ENCODE data around the gene COL24A1. TPM values are rescaled to one million over a fixed set of nuclear protein-coding genes. Genes with fewer than 3 reads are reported as not detected.
"Not testable (repeated sequence)": the region's sequence is repeated elsewhere in the genome, so short reads cannot be mapped to it uniquely, and the experiment has no call there.

Gene COL24A1
- total RNA-seq, 1 experiment from 2014 or later = not detected

DNA sequence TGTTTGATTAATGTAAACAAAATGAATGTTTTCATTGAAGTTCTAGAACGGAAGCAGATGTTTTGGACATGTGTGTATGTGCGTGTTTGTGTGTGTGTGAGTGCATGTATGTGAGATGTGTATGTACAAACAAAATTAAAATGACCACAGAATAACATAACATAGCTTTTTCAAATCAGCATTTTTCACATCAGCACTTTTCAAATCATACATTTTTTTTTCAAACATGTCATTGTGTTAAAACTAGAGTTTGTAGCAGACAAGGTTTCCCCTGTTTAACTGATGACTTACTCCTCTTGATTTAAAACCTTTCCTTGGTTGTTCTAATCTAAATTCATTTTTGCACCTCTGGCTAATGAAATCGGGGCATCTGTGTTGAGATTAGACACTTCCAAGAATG lies 412.8 kb downstream of the COL24A1 start:
- CTCF ChIA-PET = no interaction called here
- intact Hi-C loops (cut with micrococcal nuclease) = no loop called here

GRCh38 chr1:85734931-85735330 lies 421.6 kb downstream of the COL24A1 start:
- intact Hi-C loops (cut with micrococcal nuclease) = no loop called here
- Mint-ChIP-seq H3K36me3 (ENCODE audit: insufficient read depth, unreplicated experiment) (no peaks in the 10 kb centered on the region), H3K27ac (ENCODE audit: low read depth, unreplicated experiment) (no peak overlapping the region), H3K27me3 (ENCODE audit: insufficient read depth, unreplicated experiment) (no peaks in the 10 kb centered on the region), H3K9me3 (ENCODE audit: unreplicated experiment) (no peaks in the 10 kb centered on the region), H3K4me1 (ENCODE audit: insufficient read depth, unreplicated experiment) (peaks cover 4% of the 10 kb centered on the region), H3K4me3 (ENCODE audit: unreplicated experiment) (no peak overlapping the region)
- no peak for DNase-seq (ENCODE audit: unreplicated experiment)
- TF ChIP-seq, protein P1, sequence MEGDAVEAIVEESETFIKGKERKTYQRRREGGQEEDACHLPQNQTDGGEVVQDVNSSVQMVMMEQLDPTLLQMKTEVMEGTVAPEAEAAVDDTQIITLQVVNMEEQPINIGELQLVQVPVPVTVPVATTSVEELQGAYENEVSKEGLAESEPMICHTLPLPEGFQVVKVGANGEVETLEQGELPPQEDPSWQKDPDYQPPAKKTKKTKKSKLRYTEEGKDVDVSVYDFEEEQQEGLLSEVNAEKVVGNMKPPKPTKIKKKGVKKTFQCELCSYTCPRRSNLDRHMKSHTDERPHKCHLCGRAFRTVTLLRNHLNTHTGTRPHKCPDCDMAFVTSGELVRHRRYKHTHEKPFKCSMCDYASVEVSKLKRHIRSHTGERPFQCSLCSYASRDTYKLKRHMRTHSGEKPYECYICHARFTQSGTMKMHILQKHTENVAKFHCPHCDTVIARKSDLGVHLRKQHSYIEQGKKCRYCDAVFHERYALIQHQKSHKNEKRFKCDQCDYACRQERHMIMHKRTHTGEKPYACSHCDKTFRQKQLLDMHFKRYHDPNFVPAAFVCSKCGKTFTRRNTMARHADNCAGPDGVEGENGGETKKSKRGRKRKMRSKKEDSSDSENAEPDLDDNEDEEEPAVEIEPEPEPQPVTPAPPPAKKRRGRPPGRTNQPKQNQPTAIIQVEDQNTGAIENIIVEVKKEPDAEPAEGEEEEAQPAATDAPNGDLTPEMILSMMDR (IDR thresholded peaks at IDR 0.05; ENCODE audit: unreplicated experiment) = no peak
- no TSS peak for BruUV-seq (replicated peaks)
- CTCF ChIA-PET = interaction anchor here (0.6 kb wide), 1 partner anchor 141 kb away, joined by 3 read pairs; no protein-coding TSS in a partner anchor
- POLR2A ChIA-PET = no interaction called here

More for the DNA sequence above, 412.8 kb downstream of the COL24A1 start:
- DNase-seq (ENCODE audit: unreplicated experiment) = no peak
- Mint-ChIP-seq H3K36me3 (ENCODE audit: insufficient read depth, unreplicated experiment) (no peaks in the 10 kb centered on the region), H3K4me3 (ENCODE audit: unreplicated experiment) (no peak overlapping the region), H3K4me1 (ENCODE audit: insufficient read depth, unreplicated experiment) (peaks cover 6% of the 10 kb centered on the region), H3K9me3 (ENCODE audit: unreplicated experiment) (no peaks in the 10 kb centered on the region), H3K27ac (ENCODE audit: low read depth, unreplicated experiment) (no peak overlapping the region), H3K27me3 (ENCODE audit: insufficient read depth, unreplicated experiment) (no peaks in the 10 kb centered on the region)
- TF ChIP-seq, protein P1 (IDR thresholded peaks at IDR 0.05; ENCODE audit: unreplicated experiment) = no peak
- POLR2A ChIA-PET = no interaction called here
- no TSS peak for BruUV-seq (replicated peaks)

- no peak overlapping the region for H3K27ac Mint-ChIP-seq (ENCODE audit: low read depth, unreplicated experiment)
- no TSS peak for BruUV-seq (replicated peaks)
- H3K4me1 Mint-ChIP-seq (ENCODE audit: insufficient read depth, unreplicated experiment) = no peaks in the 10 kb centered on the region
- no peak overlapping the region for H3K4me3 Mint-ChIP-seq (ENCODE audit: unreplicated experiment)
- no peaks in the 10 kb centered on the region for H3K27me3 Mint-ChIP-seq (ENCODE audit: insufficient read depth, unreplicated experiment)
- TF ChIP-seq, protein P1 (IDR thresholded peaks at IDR 0.05; ENCODE audit: unreplicated experiment) = no peak
- intact Hi-C loops (cut with micrococcal nuclease) = no loop called here
- CTCF ChIA-PET = interaction anchor here (0.8 to 1.2 kb wide), 2 partner anchors 12 to 38 kb away, joined by 3 read pairs; no protein-coding TSS in a partner anchor
- POLR2A ChIA-PET = interaction anchor here (1.1 kb wide), 1 partner anchor 11 kb away, joined by 3 read pairs; the partner anchor contains the start of gene ZNHIT6
- peaks cover 14% of the 10 kb centered on the region for H3K9me3 Mint-ChIP-seq (ENCODE audit: unreplicated experiment)
- DNase-seq (ENCODE audit: unreplicated experiment) = no peak
- H3K36me3 Mint-ChIP-seq (ENCODE audit: insufficient read depth, unreplicated experiment) = peaks cover 5% of the 10 kb centered on the region
Observed at GRCh38 chr1:85718678-85719340, 437.8 kb downstream of the COL24A1 start.

DNA sequence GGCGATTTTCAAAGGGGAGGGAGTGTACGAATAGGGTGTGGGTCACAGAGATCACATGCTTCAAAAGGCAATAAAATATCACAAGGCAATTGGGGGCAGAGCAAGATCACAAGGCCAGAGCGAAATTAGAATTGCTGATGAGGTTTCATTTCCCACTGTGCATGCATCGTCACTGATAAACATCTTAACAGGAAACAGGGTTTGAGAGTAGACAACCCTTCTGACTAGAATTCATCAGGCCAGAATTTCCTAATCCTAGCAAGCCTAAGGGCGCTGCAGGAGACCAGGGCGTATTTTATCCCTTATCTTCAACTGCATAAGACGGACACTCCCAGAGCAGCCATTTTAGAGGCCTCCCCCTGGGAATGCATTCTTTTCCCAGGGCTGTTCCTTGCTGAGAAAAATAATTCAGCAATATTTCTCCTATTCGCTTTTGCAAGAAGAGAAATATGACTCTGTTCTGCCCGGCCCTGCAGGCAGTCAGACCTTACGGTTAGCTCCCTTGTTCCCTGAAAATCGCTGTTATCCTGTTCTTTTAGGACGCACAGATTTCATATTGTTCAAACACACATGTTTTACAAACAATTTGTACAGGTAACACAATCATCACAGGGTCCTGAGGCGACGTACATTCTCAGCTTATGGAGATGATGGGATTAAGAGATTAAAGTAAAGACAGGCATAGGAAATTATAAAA lies 442.0 kb downstream of the COL24A1 start:
- H3K36me3 Mint-ChIP-seq (ENCODE audit: insufficient read depth, unreplicated experiment); intact Hi-C loops (cut with micrococcal nuclease); BruUV-seq (replicated peaks); H3K4me1 Mint-ChIP-seq (ENCODE audit: insufficient read depth, unreplicated experiment); H3K9me3 Mint-ChIP-seq (ENCODE audit: unreplicated experiment); H3K27me3 Mint-ChIP-seq (ENCODE audit: insufficient read depth, unreplicated experiment); H3K4me3 Mint-ChIP-seq (ENCODE audit: unreplicated experiment); POLR2A ChIA-PET; H3K27ac Mint-ChIP-seq (ENCODE audit: low read depth, unreplicated experiment); DNase-seq (ENCODE audit: unreplicated experiment): not testable (repeated sequence)
- CTCF ChIA-PET = interaction anchor here (0.6 kb wide), 1 partner anchor 648 kb away, joined by 3 read pairs; no protein-coding TSS in a partner anchor

Data from MCF 10A (cell line).